Progenitor cell of endocrine pancreas (in vitro differentiated cells): ENCODE data around the gene TMEM151A. TPM values are rescaled to one million over a fixed set of nuclear protein-coding genes. Genes with fewer than 3 reads are reported as not detected.
"Not testable (repeated sequence)": the region's sequence is repeated elsewhere in the genome, so short reads cannot be mapped to it uniquely, and the experiment has no call there.

ENCODE experiments used
- DNase-seq: peaks from one replicate; pipeline ENCODE4 v3.0.0; 2021; ENCODE audit warnings: low spot score; ENCODE audit not compliant: unreplicated experiment
- H3K27ac Mint-ChIP-seq: 2 replicates; pipeline ENCODE4 v1.8.0; 2021; ENCODE audit warnings: mild to moderate bottlenecking, moderate library complexity, mixed read lengths
- H3K27me3 Mint-ChIP-seq: 2 replicates; pipeline ENCODE4 v1.8.0; 2021; ENCODE audit warnings: mixed read lengths
- H3K36me3 Mint-ChIP-seq: 2 replicates; pipeline ENCODE4 v1.8.0; 2022; ENCODE audit warnings: mixed read lengths; ENCODE audit not compliant: insufficient read depth
- H3K4me1 Mint-ChIP-seq: 2 replicates; pipeline ENCODE4 v1.8.0; 2021; ENCODE audit warnings: low read depth, mixed read lengths
- H3K4me3 Mint-ChIP-seq: 2 replicates; pipeline ENCODE4 v1.8.0; 2021; ENCODE audit warnings: low read depth, mild to moderate bottlenecking, moderate library complexity, mixed read lengths
- H3K9me3 Mint-ChIP-seq: 2 replicates; pipeline ENCODE4 v1.8.0; 2021; ENCODE audit warnings: low read depth, mixed read lengths
- total RNA-seq: library from RNA; stranded (reverse); gene quantifications from 2 replicates; pipeline ENCODE4 v1.2.1, GENCODE V29; 2021
- TF ChIP-seq, protein P1 (sequence below): fragments of 200-600 bp; sonication (generic); IDR thresholded peaks from one replicate; pipeline ENCODE4 v1.5.0; 2021; ENCODE audit warnings: antibody characterized with exemption, mild to moderate bottlenecking; ENCODE audit not compliant: unreplicated experiment

The TMEM151A gene
- total RNA-seq, 1 donor from 2014 or later = 0.57 TPM

DNA sequence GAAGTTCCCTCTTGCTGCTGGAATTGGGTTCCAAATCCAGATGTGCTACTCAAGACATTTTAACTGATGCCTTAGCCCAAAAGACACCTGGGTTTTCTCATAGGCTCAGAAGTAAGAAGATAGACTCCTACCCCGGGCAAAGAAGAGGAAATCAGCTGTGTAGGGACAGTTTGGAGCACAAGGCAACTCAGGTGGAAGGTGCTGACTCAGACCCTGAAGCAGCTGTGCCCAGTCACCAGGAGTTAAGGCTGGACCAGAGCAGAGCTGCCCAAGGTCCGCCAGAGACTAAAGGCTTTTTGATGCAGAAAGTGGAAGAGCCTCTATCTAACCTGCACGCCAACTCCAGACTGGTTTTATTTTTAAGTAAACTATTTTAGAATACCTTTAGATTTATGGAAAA, 43.9 kb upstream of the TMEM151A start:
- H3K27ac Mint-ChIP-seq = no peak overlapping the region
- peaks cover 11% of the 10 kb centered on the region for H3K36me3 Mint-ChIP-seq
- H3K4me3 Mint-ChIP-seq = no peak overlapping the region

DNA sequence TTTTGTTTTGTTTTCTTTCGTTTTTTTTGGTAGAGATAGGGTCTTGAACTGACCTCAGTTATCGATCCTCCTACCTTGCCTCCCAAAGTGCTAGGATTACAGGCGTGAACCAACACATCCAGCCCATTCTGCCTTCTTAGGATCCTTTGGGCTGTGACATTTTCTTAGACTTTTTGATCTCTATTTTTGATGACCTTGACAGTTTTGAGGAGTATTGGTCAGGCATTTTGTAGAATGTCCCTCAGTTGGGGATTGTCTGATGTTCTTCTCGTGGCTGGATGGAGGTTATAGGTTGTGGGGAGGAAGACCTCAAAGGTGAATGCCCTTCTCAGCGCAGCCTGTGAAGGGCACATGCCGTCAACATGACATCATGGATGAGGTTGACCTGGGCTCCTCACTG, 42.8 kb upstream of the TMEM151A start:
- peaks cover 11% of the 10 kb centered on the region for H3K36me3 Mint-ChIP-seq
- no peaks in the 10 kb centered on the region for H3K9me3 Mint-ChIP-seq
- no peak overlapping the region for H3K27ac Mint-ChIP-seq
- H3K4me3 Mint-ChIP-seq = no peak overlapping the region
- no peaks in the 10 kb centered on the region for H3K27me3 Mint-ChIP-seq
- DNase-seq = no peak
- H3K4me1 Mint-ChIP-seq = no peaks in the 10 kb centered on the region
- TF ChIP-seq, protein P1, sequence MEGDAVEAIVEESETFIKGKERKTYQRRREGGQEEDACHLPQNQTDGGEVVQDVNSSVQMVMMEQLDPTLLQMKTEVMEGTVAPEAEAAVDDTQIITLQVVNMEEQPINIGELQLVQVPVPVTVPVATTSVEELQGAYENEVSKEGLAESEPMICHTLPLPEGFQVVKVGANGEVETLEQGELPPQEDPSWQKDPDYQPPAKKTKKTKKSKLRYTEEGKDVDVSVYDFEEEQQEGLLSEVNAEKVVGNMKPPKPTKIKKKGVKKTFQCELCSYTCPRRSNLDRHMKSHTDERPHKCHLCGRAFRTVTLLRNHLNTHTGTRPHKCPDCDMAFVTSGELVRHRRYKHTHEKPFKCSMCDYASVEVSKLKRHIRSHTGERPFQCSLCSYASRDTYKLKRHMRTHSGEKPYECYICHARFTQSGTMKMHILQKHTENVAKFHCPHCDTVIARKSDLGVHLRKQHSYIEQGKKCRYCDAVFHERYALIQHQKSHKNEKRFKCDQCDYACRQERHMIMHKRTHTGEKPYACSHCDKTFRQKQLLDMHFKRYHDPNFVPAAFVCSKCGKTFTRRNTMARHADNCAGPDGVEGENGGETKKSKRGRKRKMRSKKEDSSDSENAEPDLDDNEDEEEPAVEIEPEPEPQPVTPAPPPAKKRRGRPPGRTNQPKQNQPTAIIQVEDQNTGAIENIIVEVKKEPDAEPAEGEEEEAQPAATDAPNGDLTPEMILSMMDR = no peak

More for the DNA sequence above, 43.9 kb upstream of the TMEM151A start:
- no peaks in the 10 kb centered on the region for H3K27me3 Mint-ChIP-seq
- no peaks in the 10 kb centered on the region for H3K4me1 Mint-ChIP-seq
- TF ChIP-seq, protein P1 = no peak
- H3K9me3 Mint-ChIP-seq = no peaks in the 10 kb centered on the region
- no peak for DNase-seq

DNA sequence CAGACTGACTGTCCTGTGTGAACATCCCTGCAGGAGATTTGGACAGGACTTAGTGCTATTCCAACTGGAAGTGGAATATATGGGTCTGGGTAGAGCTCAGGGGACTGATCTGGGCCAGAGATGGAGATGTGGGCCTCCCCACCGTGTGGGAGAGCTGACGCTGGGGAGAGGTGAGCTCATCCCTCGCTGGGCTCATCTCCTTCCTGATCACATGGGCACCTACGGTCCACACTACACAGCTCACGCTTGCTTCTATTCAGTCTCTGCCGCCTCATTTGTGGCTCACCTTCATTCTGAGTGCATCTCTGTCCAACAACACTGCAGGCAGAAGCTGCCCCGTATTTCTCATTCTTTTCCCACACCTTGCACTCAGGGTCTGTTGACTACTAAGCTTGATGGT, 39.9 kb upstream of the TMEM151A start:
- Mint-ChIP-seq H3K4me1 (peaks cover 2% of the 10 kb centered on the region), H3K27me3 (no peaks in the 10 kb centered on the region)

DNA sequence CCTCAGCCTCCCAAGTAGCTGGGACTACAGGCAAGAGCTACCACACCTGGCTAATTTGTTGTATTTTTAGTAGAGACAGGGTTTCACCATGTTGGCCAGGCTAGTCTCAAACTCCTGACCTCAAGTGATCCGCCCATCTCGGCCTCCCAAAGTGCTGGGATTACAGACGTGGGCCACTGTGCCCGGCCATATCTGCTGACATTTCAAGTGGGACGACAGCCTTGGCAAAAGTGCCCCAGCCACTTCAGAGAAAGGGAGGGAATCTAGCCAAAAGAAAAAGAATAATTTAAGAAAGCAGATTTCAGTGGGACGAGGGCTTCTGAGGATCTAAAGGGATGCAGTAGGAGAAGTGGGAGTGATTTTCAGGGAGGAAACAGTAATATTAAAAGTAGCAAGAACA, 38.6 kb upstream of the TMEM151A start:
- not testable (repeated sequence) for H3K9me3 Mint-ChIP-seq, H3K36me3 Mint-ChIP-seq, H3K4me1 Mint-ChIP-seq, DNase-seq, H3K27ac Mint-ChIP-seq, H3K4me3 Mint-ChIP-seq, H3K27me3 Mint-ChIP-seq

More for the DNA sequence above, 39.9 kb upstream of the TMEM151A start:
- Mint-ChIP-seq H3K27ac (no peak overlapping the region), H3K36me3 (peaks cover 7% of the 10 kb centered on the region), H3K9me3 (no peaks in the 10 kb centered on the region), H3K4me3 (no peak overlapping the region)
- TF ChIP-seq, protein P1 = no peak
- no peak for DNase-seq

DNA sequence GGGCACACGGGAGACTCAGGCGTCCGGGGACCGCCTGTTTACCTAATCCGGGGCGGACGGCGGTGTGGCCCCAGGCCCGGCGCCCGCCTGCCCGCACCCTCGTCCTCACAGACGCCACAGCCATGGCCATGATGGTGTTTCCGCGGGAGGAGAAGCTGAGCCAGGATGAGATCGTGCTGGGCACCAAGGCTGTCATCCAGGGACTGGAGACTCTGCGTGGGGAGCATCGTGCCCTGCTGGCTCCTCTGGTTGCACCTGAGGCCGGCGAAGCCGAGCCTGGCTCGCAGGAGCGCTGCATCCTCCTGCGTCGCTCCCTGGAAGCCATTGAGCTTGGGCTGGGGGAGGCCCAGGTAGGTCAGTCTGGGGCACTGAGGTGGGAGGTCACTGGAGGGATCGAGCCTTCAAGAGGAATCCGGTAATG, 33.2 kb upstream of the TMEM151A start:
- no peaks in the 10 kb centered on the region for H3K9me3 Mint-ChIP-seq
- no peaks in the 10 kb centered on the region for H3K27me3 Mint-ChIP-seq
- H3K4me1 Mint-ChIP-seq = peaks cover 11% of the 10 kb centered on the region
- peak overlapping the region; percentile 19 for H3K27ac Mint-ChIP-seq
- DNase-seq = no peak
- TF ChIP-seq, protein P1 = peak; percentile 5
- peak overlapping the region; percentile 82 for H3K4me3 Mint-ChIP-seq
- H3K36me3 Mint-ChIP-seq = peaks cover 11% of the 10 kb centered on the region

DNA sequence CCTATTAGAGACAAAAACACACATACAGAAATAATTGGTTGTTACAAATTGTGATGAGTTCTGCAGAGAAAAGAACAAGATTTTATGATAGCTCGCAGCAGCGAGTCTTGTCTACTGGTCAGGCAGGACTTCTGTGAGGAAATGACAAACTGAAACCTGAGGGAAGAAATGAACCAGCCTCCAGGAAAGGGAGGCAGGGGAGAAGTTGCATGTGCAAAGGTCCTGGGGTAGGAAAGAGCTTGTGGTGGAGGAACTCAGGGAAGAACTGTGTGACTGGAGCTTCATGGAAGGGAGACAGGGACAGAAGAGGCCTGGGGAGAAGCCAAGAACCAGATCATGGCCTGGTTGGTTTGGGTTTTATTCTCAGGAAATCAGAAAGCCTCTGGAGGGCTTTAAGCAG, 32.5 kb upstream of the TMEM151A start:
- Mint-ChIP-seq H3K36me3 (peaks cover 11% of the 10 kb centered on the region), H3K27me3 (no peaks in the 10 kb centered on the region), H3K9me3 (no peaks in the 10 kb centered on the region), H3K4me1 (peaks cover 11% of the 10 kb centered on the region), H3K4me3 (peak overlapping the region; percentile 82), H3K27ac (no peak overlapping the region)
- DNase-seq = no peak
- TF ChIP-seq, protein P1 = no peak
